Testis (tissue), 2 donors: ENCODE measurements around the gene REEP2.

Experiments
- CTCF ChIP-seq, 3 experiments: fragments of 450-650 bp in 2 of 3; fragments of 200-600 bp in 1 of 3; sonication (generic) in 1 of 3; IDR thresholded peaks; one replicate each; pipeline ENCODE4 v1.5.1; 2016 to 2019; ENCODE audit warnings: antibody characterized with exemption in 3 of 3, mild to moderate bottlenecking in 2 of 3, moderate library complexity in 1 of 3
- POLR2A ChIP-seq: fragments of 450-650 bp; IDR thresholded peaks from one replicate; pipeline ENCODE4 v1.6.1; 2017; ENCODE audit warnings: antibody characterized with exemption, mild to moderate bottlenecking, moderate library complexity

GRCh38 chr5:138458384-138458783 is 19.5 kb downstream of the REEP2 start:
- TF ChIP-seq CTCF (IDR thresholded peaks at IDR 0.05) (no peak), POLR2A (no peak)
